WTC11 (cell line): ENCODE measurements around the gene DDX39A. TPM values are rescaled to one million over a fixed set of nuclear protein-coding genes. Genes with fewer than 3 reads are reported as not detected.

Source experiments
- ATAC-seq: fragments of 200-7000 bp; cut with Tn5 transposase; 2 replicates; pipeline ENCODE4 v1.10.0; 2021; ENCODE audit warnings: mild to moderate bottlenecking, moderate library complexity
- CTCF ChIA-PET: fragments of 300-600 bp; sonication (Branson Sonifier 250); formaldehyde crosslinking; loops from one replicate; lab custom pipeline; 2021; ENCODE audit warnings: antibody characterized with exemption; lab: Charles Lee
- POLR2A ChIA-PET: fragments of 350-600 bp; sonication (Branson Sonifier 250); formaldehyde crosslinking; loops from one replicate; lab custom pipeline; 2021; ENCODE audit warnings: antibody characterized with exemption; lab: Charles Lee
- DNase-seq: peaks from one replicate; pipeline ENCODE4 v3.0.0; 2021; ENCODE audit warnings: low spot score
- H3K27ac Mint-ChIP-seq: 2 replicates; pipeline ENCODE4 v1.8.0; 2021; ENCODE audit warnings: mixed read lengths
- H3K27me3 Mint-ChIP-seq: 2 replicates; pipeline ENCODE4 v1.8.0; 2021; ENCODE audit warnings: low read depth, mild to moderate bottlenecking, moderate library complexity, mixed read lengths
- H3K36me3 Mint-ChIP-seq: 2 replicates; pipeline ENCODE4 v1.8.0; 2021; ENCODE audit warnings: mixed read lengths
- H3K4me1 Mint-ChIP-seq: 2 replicates; pipeline ENCODE4 v1.8.0; 2022; ENCODE audit warnings: mixed read lengths
- H3K4me3 Mint-ChIP-seq: 2 replicates; pipeline ENCODE4 v1.8.0; 2021; ENCODE audit warnings: mild to moderate bottlenecking, moderate library complexity, mixed read lengths
- H3K9me3 Mint-ChIP-seq: 2 replicates; pipeline ENCODE4 v1.8.0; 2021; ENCODE audit warnings: mixed read lengths
- CREM ChIP-seq: sonication (generic); formaldehyde crosslinking; IDR thresholded peaks from 2 replicates; pipeline ENCODE4 v1.8.1; 2022; ENCODE audit warnings: mild to moderate bottlenecking, missing genetic modification reagents, moderate library complexity
- FOXJ3 ChIP-seq: sonication (generic); formaldehyde crosslinking; IDR thresholded peaks from 2 replicates; pipeline ENCODE4 v1.9.0; 2021; ENCODE audit warnings: missing genetic modification reagents, mild to moderate bottlenecking, borderline replicate concordance
- FOXK1 ChIP-seq: sonication (generic); formaldehyde crosslinking; IDR thresholded peaks from 2 replicates; pipeline ENCODE4 v1.8.0; 2022; ENCODE audit warnings: mild to moderate bottlenecking, moderate library complexity, missing genetic modification reagents
- GRHL2 ChIP-seq: fragments of 250-450 bp; sonication (Bioruptor Pico); IDR thresholded peaks from 2 replicates; pipeline ENCODE4 v1.8.0; 2022; ENCODE audit warnings: mild to moderate bottlenecking, moderate library complexity; ENCODE audit not compliant: insufficient replicate concordance, severe bottlenecking
- HMGA2 ChIP-seq: fragments of 250-450 bp; sonication (Bioruptor Pico); IDR thresholded peaks from 2 replicates; pipeline ENCODE4 v1.4.0; 2021; ENCODE audit warnings: mild to moderate bottlenecking, moderate library complexity
- JUN ChIP-seq: sonication (generic); formaldehyde crosslinking; IDR thresholded peaks from 2 replicates; pipeline ENCODE4 v1.8.0; 2023; ENCODE audit warnings: mild to moderate bottlenecking, missing genetic modification reagents
- NR3C1 ChIP-seq: sonication (generic); formaldehyde crosslinking; conservative IDR thresholded peaks from 2 replicates; pipeline ENCODE4 v1.8.1; 2023; ENCODE audit warnings: low read depth, mild to moderate bottlenecking, missing genetic modification reagents
- SOX15 ChIP-seq: fragments of 250-450 bp; sonication (Bioruptor Pico); IDR thresholded peaks from 2 replicates; pipeline ENCODE4 v1.9.0; 2021; ENCODE audit warnings: mild to moderate bottlenecking
- TCF7 ChIP-seq: sonication (generic); formaldehyde crosslinking; IDR thresholded peaks from 2 replicates; pipeline ENCODE4 v1.8.0; 2022; ENCODE audit warnings: mild to moderate bottlenecking, low read depth, missing genetic modification reagents, moderate library complexity
- ZNF232 ChIP-seq: sonication (generic); formaldehyde crosslinking; IDR thresholded peaks from 2 replicates; pipeline ENCODE4 v1.8.0; 2022; ENCODE audit warnings: mild to moderate bottlenecking, missing genetic modification reagents
- ZNF263 ChIP-seq: sonication (generic); formaldehyde crosslinking; IDR thresholded peaks from 2 replicates; pipeline ENCODE4 v1.8.1; 2022; ENCODE audit warnings: low read depth, mild to moderate bottlenecking, moderate library complexity, missing genetic modification reagents
- ZNF396 ChIP-seq: fragments of 250-450 bp; sonication (Bioruptor Pico); IDR thresholded peaks from 2 replicates; pipeline ENCODE4 v1.8.0; 2021; ENCODE audit warnings: mild to moderate bottlenecking, moderate library complexity, borderline replicate concordance
- total RNA-seq: library from RNA; stranded (reverse); gene quantifications from 3 replicates; pipeline ENCODE4 v1.2.3, GENCODE V29; 2021
- TF ChIP-seq, protein P1 (sequence below): fragments of 250-450 bp; sonication (Bioruptor Pico); conservative IDR thresholded peaks from 2 replicates; pipeline ENCODE4 v1.9.0; 2021; ENCODE audit warnings: mild to moderate bottlenecking
- TF ChIP-seq, protein P2 (sequence below): sonication (generic); formaldehyde crosslinking; IDR thresholded peaks from 2 replicates; pipeline ENCODE4 v1.8.0; 2022; ENCODE audit warnings: mild to moderate bottlenecking, missing genetic modification reagents
- TF ChIP-seq, protein P3 (sequence below): sonication (generic); formaldehyde crosslinking; conservative IDR thresholded peaks from 2 replicates; pipeline ENCODE4 v1.8.1; 2022; ENCODE audit warnings: mild to moderate bottlenecking, missing genetic modification reagents
- TF ChIP-seq, protein P4 (sequence below): sonication (generic); formaldehyde crosslinking; IDR thresholded peaks from 2 replicates; pipeline ENCODE4 v1.8.1; 2022; ENCODE audit warnings: missing genetic modification reagents, borderline replicate concordance
- TF ChIP-seq, protein P5 (sequence below): sonication (generic); formaldehyde crosslinking; IDR thresholded peaks from 2 replicates; pipeline ENCODE4 v1.8.0; 2023; ENCODE audit warnings: missing genetic modification reagents, mild to moderate bottlenecking, borderline replicate concordance
- TF ChIP-seq, protein P6 (sequence below): fragments of 250-450 bp; sonication (Bioruptor Pico); IDR thresholded peaks from 2 replicates; pipeline ENCODE4 v1.9.0; 2021; ENCODE audit warnings: moderate library complexity, mild to moderate bottlenecking, inconsistent platforms, borderline replicate concordance

DDX39A gene
- total RNA-seq, 1 experiment from 2014 or later: 136 TPM

DNA sequence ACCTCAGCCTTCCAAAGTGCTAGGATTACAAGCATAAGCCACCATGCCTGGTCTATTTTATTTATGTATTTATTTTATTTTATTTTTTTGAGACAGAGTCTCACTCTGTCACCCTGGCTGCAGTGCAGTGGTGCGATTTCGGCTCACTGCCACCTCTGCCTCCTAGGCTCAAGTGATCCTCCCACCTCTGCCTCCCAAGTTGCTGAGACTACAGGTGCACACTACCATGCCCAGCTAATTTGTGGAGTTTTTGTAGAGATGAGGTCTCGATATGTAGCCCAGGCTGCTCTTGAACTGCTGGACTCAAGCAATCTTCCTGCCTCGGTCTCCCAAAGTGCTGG is 48.2 kb downstream of the DDX39A start (continued):
- TF ChIP-seq, protein P1, sequence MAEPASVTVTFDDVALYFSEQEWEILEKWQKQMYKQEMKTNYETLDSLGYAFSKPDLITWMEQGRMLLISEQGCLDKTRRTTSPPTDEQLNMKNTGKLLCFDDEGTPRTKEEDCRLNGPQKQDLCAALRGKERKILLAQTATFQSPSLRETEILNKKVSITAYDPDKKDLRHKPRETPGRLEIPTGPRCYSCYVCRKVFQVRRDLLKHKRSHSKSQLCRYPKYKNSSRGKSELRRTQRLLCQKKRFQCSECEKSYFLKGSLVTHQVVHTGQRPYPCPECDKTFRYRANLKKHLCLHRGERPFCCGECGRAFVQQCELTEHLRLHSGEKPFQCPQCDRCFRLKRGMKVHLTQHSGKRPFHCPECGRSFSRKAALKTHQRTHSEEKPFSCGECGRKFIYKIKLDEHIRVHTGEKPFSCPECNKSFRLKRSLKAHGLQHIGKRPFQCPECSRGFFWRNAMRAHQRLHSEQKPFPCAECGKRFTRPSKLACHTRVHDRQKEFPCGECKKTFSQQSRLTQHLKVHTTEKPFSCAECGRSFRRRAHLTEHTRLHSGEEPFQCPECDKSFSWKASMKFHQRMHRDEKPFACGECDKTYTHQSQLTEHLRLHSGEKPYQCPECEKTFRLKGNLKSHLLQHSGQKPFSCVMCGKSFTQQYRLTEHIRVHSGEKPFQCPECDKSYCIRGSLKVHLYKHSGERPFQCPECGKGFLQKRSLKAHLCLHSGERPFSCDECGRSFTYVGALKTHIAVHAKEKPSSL (CRISPR knock-in tag): no peak
- TF ChIP-seq FOXJ3 (CRISPR knock-in tag): no peak
- no peak for TF ChIP-seq CREM (CRISPR knock-in tag)
- TF ChIP-seq ZNF263 (CRISPR knock-in tag): no peak
- TF ChIP-seq, protein P2, sequence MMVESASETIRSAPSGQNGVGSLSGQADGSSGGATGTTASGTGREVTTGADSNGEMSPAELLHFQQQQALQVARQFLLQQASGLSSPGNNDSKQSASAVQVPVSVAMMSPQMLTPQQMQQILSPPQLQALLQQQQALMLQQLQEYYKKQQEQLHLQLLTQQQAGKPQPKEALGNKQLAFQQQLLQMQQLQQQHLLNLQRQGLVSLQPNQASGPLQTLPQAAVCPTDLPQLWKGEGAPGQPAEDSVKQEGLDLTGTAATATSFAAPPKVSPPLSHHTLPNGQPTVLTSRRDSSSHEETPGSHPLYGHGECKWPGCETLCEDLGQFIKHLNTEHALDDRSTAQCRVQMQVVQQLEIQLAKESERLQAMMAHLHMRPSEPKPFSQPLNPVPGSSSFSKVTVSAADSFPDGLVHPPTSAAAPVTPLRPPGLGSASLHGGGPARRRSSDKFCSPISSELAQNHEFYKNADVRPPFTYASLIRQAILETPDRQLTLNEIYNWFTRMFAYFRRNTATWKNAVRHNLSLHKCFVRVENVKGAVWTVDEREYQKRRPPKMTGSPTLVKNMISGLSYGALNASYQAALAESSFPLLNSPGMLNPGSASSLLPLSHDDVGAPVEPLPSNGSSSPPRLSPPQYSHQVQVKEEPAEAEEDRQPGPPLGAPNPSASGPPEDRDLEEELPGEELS (CRISPR knock-in tag): no peak
- TF ChIP-seq, protein P3, sequence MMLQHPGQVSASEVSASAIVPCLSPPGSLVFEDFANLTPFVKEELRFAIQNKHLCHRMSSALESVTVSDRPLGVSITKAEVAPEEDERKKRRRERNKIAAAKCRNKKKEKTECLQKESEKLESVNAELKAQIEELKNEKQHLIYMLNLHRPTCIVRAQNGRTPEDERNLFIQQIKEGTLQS (CRISPR knock-in tag): no peak
- TF ChIP-seq TCF7: no peak
- no peak for TF ChIP-seq HMGA2 (CRISPR knock-in tag)
- TF ChIP-seq NR3C1 (CRISPR knock-in tag): no peak

DNA sequence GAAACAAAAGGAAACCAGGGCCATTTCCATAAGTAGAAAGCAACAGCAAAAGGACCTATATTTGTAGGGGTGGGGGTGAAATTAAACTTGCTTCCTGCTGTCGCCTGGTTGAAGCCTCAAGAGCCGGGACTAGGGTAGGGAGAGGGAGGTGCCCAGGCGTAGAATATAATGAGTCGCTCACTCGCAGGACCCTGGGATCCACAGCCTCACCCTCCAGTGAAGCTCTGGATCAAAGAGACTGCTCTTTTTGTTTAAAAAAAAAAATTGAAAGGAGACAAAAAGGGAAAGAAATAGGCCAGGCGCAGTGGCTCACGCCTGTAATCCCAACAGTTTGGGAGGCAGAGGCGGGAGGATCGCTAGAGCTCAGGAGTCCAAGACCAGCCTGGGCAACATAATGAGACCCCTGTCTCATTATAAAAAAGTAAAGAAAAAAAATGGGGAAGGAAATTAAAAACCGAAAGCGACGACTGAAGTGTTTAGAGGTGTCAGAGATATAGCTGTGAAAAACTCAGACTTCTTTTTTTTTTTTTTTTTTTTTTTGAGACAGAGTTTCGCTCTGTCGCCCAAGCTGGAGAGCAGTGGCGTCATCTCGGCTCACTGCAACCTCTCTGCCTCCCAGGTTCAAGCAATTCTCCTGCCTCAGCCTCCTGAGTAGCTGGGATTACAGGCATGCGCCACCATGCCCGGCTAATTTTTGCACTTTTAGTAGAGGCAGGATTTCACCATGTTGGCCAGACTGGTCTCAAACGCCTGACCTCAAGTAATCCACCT is 48.8 kb downstream of the DDX39A start:
- DNase-seq (no peak), ATAC-seq (no peak)
- Mint-ChIP-seq H3K27me3 (no peaks in the 10 kb centered on the region; the same call in 1 of the 2 replicates), H3K9me3 (peaks cover 3% of the 10 kb centered on the region; the same call in 1 of the 2 replicates), H3K4me1 (peaks cover 13% of the 10 kb centered on the region), H3K4me3 (no peak overlapping the region), H3K27ac (no peak overlapping the region), H3K36me3 (no peaks in the 10 kb centered on the region)
- CTCF ChIA-PET: interaction anchor here (0.7 to 1.2 kb wide), 4 partner anchors 9 to 234 kb away, joined by 3 to 9 read pairs (median 4); partner anchors contain the start of gene ASF1B
- POLR2A ChIA-PET: interaction anchor here (0.6 kb wide), 1 partner anchor 12 kb away, joined by 3 read pairs; no protein-coding TSS in a partner anchor
- TF ChIP-seq, protein P4, sequence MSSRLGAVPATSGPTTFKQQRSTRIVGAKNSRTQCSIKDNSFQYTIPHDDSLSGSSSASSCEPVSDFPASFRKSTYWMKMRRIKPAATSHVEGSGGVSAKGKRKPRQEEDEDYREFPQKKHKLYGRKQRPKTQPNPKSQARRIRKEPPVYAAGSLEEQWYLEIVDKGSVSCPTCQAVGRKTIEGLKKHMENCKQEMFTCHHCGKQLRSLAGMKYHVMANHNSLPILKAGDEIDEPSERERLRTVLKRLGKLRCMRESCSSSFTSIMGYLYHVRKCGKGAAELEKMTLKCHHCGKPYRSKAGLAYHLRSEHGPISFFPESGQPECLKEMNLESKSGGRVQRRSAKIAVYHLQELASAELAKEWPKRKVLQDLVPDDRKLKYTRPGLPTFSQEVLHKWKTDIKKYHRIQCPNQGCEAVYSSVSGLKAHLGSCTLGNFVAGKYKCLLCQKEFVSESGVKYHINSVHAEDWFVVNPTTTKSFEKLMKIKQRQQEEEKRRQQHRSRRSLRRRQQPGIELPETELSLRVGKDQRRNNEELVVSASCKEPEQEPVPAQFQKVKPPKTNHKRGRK: no peak
- no peak for TF ChIP-seq FOXK1 (CRISPR knock-in tag)
- no peak for TF ChIP-seq SOX15 (CRISPR knock-in tag)
- TF ChIP-seq, protein P5, sequence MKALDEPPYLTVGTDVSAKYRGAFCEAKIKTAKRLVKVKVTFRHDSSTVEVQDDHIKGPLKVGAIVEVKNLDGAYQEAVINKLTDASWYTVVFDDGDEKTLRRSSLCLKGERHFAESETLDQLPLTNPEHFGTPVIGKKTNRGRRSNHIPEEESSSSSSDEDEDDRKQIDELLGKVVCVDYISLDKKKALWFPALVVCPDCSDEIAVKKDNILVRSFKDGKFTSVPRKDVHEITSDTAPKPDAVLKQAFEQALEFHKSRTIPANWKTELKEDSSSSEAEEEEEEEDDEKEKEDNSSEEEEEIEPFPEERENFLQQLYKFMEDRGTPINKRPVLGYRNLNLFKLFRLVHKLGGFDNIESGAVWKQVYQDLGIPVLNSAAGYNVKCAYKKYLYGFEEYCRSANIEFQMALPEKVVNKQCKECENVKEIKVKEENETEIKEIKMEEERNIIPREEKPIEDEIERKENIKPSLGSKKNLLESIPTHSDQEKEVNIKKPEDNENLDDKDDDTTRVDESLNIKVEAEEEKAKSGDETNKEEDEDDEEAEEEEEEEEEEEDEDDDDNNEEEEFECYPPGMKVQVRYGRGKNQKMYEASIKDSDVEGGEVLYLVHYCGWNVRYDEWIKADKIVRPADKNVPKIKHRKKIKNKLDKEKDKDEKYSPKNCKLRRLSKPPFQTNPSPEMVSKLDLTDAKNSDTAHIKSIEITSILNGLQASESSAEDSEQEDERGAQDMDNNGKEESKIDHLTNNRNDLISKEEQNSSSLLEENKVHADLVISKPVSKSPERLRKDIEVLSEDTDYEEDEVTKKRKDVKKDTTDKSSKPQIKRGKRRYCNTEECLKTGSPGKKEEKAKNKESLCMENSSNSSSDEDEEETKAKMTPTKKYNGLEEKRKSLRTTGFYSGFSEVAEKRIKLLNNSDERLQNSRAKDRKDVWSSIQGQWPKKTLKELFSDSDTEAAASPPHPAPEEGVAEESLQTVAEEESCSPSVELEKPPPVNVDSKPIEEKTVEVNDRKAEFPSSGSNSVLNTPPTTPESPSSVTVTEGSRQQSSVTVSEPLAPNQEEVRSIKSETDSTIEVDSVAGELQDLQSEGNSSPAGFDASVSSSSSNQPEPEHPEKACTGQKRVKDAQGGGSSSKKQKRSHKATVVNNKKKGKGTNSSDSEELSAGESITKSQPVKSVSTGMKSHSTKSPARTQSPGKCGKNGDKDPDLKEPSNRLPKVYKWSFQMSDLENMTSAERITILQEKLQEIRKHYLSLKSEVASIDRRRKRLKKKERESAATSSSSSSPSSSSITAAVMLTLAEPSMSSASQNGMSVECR (CRISPR knock-in tag): no peak
- TF ChIP-seq, protein P6, sequence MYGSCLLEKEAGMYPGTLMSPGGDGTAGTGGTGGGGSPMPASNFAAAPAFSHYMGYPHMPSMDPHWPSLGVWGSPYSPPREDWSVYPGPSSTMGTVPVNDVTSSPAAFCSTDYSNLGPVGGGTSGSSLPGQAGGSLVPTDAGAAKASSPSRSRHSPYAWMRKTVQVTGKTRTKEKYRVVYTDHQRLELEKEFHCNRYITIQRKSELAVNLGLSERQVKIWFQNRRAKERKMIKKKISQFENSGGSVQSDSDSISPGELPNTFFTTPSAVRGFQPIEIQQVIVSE (CRISPR knock-in tag): no peak
- TF ChIP-seq ZNF396 (CRISPR knock-in tag): no peak
- no peak for TF ChIP-seq GRHL2
- TF ChIP-seq, protein P2 (CRISPR knock-in tag): no peak
- TF ChIP-seq JUN (CRISPR knock-in tag): no peak
- TF ChIP-seq ZNF232 (CRISPR knock-in tag): no peak
